ENCODE results near the gene LETM1. TPM values are rescaled to one million over a fixed set of nuclear protein-coding genes. Genes with fewer than 3 reads are reported as not detected.

LETM1 gene
- total RNA-seq, 1 experiment from 2014 or later: 53.9 TPM

DNA sequence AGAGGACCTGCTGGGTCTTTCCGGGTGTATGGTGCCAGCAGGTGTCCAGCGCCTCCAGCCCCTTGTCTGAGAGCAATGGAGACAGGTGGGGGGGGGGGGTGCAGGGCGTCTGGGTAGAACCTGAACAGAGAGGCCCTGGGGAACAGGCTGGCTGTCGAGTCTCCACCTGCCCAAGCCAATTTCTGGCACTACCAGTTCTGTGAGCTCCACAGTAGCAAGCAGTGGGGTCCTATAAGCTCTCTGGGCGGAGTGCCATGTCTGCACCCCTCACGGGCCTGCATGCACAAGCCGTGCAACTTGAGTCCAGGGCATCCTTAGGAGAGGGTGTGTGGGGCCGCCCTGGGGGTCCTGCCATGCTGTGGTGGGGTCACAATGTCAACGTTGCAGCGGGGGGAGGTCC lies 72.9 kb downstream of the LETM1 start:
- no peak for DNase-seq (ENCODE audit: extremely low read depth, low read depth)

DNA sequence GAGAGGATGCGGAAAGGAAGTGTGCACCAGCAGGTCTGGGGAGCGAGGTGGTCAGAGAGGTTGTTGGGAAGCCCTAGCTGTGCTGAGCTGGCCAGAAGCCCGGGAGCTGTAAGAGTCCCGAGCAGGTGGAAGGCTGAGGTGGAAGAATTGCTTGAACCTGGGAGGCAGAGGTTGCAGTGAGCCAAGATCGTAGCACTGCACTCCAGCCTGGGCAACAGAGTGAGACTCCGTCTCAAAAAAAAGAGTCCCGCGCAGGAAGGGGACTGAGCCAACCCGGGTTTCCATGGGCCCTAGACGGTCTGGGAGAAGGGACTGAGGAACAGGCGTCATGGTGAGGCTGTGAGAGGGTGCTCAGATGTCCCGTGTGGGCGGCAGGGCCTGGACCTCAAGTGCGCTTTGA lies 75.5 kb downstream of the LETM1 start:
- no peak for DNase-seq (ENCODE audit: extremely low read depth, low read depth)

GRCh38 chr4:1779588-1780382 lies 76.2 kb downstream of the LETM1 start:
- DNase-seq (ENCODE audit: extremely low read depth, low read depth): no peak

GRCh38 chr4:1778642-1779392 lies 77.1 kb downstream of the LETM1 start:
- DNase-seq (ENCODE audit: extremely low read depth, low read depth): no peak

- DNase-seq (ENCODE audit: extremely low read depth, low read depth): no peak
Observed at GRCh38 chr4:1777822-1778641, 77.9 kb downstream of the LETM1 start.

- no peak for DNase-seq (ENCODE audit: extremely low read depth, low read depth)
Observed at GRCh38 chr4:1776521-1777161, 79.3 kb downstream of the LETM1 start.

DNA sequence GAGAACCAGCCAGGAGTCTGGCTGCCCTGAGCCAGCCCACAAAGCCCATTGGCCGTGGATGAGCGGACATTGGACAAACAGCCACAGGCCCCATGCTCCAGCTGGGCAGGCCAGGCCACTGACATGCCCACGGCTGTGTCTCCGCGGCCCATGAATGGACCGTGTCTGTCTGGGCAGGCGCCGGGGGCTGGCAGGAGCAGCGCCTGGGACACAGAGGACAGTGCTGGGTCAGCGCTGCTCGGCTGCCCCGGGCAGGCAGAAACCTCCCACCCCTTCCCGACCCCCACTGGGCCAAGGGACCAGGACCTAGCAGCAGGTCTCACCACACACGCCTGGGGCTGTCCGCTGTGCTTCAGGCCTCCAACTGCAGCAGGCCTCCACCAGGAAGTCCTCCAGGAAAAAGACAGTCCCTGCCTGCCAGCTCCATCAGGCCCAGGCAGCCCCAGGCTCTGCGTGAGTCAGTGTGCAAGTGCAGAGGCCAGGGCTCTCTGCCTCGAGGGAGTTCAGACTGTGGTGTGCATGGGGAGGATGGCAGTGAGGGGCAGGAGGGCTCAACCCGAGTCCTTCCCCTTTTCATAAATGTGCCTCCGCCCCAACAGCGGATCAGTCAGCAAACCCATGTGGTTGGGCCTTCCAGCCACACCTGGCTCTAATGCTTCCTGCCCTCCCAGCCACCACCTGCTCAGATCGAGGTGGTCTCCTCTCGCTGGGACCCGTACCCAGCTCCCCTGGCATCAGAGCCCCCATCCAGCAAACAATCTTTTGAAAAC lies 80.0 kb downstream of the LETM1 start:
- DNase-seq (ENCODE audit: extremely low read depth, low read depth): no peak

DNA sequence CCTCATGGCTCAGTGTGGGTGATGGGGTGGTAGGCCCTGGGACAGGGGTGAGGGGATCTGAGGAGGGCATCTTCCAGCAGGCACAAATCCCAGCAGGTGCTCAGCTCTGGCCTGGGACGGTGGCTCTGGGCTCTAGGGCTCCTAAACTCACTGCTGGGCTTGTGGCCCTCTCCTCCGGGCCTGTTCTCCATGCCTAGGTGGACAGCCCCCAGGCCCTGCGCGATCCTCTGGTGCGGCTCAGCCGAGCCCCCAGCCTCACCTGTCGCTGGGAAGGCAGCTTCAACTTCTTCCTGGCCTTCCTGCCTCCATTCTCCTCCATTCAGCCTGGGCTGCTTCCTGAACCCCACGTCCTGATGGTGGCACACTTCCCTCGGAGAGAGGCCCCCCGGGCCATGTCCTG lies 82.2 kb downstream of the LETM1 start:
- no peak for DNase-seq (ENCODE audit: extremely low read depth, low read depth)

DNA sequence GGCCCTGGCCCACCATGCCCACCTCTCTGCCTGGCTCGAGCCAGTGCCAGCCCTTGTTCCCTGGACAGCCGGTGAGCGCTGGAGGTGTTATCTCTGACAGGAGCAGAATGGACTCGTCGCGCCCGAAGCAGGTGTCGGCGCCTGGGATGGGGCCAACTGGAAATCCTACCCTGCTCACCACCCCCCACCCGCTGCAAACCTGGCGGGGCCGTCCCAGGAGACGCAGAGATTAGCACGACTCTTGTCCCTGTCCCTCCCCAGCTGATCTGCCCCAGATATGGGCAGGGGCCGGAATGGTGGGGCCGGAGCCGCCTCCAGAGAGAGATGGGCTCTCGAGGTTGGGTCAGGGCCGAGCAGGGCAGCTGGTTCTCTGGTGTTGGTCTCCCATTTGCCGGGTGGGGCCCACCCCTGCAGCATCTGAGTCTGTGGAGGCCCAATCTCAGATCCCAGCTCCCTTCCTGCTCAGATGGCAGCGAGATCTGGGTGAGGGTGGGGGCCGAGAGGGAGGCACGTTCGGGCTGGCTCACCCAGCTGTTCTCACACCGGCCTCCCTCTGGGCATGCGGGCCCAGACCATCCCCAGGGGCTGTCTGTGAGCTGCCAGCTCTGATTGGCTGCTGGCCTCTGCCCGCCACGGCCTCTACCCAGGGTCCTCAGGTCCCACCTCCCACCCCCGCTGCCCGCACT lies 83.0 kb downstream of the LETM1 start:
- no peak for DNase-seq (ENCODE audit: extremely low read depth, low read depth)

GRCh38 chr4:1771555-1772305 lies 84.2 kb downstream of the LETM1 start:
- DNase-seq (ENCODE audit: extremely low read depth, low read depth): no peak

- no peak for DNase-seq (ENCODE audit: extremely low read depth, low read depth)
Observed at GRCh38 chr4:1770791-1771231, 85.1 kb downstream of the LETM1 start.

DNA sequence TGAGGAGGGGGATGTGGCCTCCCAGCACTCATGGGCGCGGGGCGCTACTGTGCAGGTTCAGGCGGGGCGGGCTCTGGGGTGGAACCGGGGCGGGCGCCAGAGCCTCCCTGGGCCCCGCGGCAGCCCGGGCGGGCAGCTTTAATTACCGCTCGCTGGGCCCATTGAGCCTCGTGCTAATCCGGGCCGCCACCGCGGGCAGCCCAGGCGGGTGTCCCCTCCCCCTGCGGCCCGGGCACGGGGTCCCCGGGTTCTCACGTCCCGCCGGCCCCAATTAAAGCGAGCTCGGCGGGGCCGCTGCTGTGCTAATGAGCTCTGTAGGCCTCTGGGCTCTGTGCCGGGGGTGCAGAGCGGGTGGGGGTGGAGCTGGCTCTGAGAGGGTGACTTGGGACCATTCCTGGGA lies 85.7 kb downstream of the LETM1 start:
- DNase-seq (ENCODE audit: extremely low read depth, low read depth): no peak

GRCh38 chr4:1769692-1770091 lies 86.3 kb downstream of the LETM1 start:
- DNase-seq (ENCODE audit: extremely low read depth, low read depth): no peak

GRCh38 chr4:1768367-1769034 lies 87.5 kb downstream of the LETM1 start:
- no peak for DNase-seq (ENCODE audit: extremely low read depth, low read depth)

- DNase-seq (ENCODE audit: extremely low read depth, low read depth): no peak
Observed at GRCh38 chr4:1767770-1768366, 88.1 kb downstream of the LETM1 start.

DNA sequence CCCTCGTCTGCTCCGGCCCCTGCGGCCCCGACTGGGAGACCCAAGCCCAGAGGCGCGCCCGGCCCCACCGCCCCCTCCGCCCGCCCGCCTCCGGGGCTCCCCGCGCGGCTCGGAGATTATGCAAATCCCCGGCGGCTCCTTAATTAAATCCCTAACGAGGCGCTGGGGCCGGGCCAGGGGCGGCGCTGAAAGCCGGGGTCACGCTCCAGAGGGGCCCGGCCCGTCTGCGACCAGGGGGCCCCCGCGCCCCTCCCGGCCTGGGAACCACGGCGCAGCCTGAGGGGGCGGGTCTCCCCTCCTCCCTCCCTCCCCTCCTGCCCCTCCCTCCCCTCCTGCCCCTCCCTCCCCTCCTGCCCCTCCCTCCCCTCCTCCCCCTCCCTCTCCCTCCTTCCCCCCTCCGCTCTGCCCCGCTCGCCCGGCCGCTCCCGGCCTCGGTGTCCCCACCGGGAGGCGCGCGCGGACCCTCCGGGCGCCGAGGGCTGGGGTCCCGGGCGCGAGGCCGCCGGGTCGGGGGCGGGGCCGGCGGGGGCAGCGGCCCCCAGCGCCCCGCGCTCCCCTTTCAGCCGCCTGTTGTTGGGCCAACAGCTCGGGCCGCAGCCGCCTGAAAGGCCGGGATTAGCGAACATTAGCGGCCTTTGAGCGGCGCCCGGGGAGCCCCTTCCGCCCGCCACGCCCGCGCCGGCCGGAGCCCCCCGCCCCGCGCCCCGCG lies 88.7 kb downstream of the LETM1 start:
- no peak for DNase-seq (ENCODE audit: extremely low read depth, low read depth)

All from NCI-H460 (cell line).